CD4-positive, alpha-beta T cell treated with Interferon gamma for 1 hour (primary cell): Measurements from ENCODE around the gene CTRB1.
"Not testable (repeated sequence)": the region's sequence is repeated elsewhere in the genome, so short reads cannot be mapped to it uniquely, and the experiment has no call there.

Experiments used
- DNase-seq: peaks from one replicate; pipeline ENCODE4 v3.0.0-alpha.2; 2020

CTRB1 gene

GRCh38 chr16:75257886-75258806 is 39.4 kb downstream of the CTRB1 start:
- DNase-seq, result no peak

GRCh38 chr16:75258807-75259141 is 40.0 kb downstream of the CTRB1 start:
- DNase-seq, result no peak

GRCh38 chr16:75260851-75261589 is 42.2 kb downstream of the CTRB1 start:
- no peak for DNase-seq

- no peak for DNase-seq
These were observed 42.8 kb downstream of the CTRB1 start for GRCh38 chr16:75261590-75262078.

- no peak for DNase-seq
These were observed 43.5 kb downstream of the CTRB1 start for GRCh38 chr16:75262104-75262799.

- no peak for DNase-seq
These were observed 44.0 kb downstream of the CTRB1 start for GRCh38 chr16:75262800-75263127.

GRCh38 chr16:75263291-75263962 is 44.6 kb downstream of the CTRB1 start:
- no peak for DNase-seq

GRCh38 chr16:75263963-75264445 is 45.2 kb downstream of the CTRB1 start:
- DNase-seq, result no peak

GRCh38 chr16:75264457-75264998 is 45.7 kb downstream of the CTRB1 start:
- DNase-seq, result no peak

GRCh38 chr16:75264999-75265910 is 46.5 kb downstream of the CTRB1 start:
- no peak for DNase-seq

GRCh38 chr16:75265911-75266701 is 47.3 kb downstream of the CTRB1 start:
- DNase-seq, result no peak

- no peak for DNase-seq
These were observed 48.2 kb downstream of the CTRB1 start for GRCh38 chr16:75266738-75267630.

- DNase-seq, result no peak
These were observed 49.0 kb downstream of the CTRB1 start for GRCh38 chr16:75267631-75268264.

- not testable (repeated sequence) for DNase-seq
These were observed 50.6 kb downstream of the CTRB1 start for GRCh38 chr16:75269358-75269757.

- no peak for DNase-seq
These were observed 52.8 kb downstream of the CTRB1 start for GRCh38 chr16:75271441-75272096.

- DNase-seq, result no peak
These were observed 53.3 kb downstream of the CTRB1 start for GRCh38 chr16:75272097-75272551.

GRCh38 chr16:75272629-75273028 is 53.8 kb downstream of the CTRB1 start:
- DNase-seq, result not testable (repeated sequence)
